GM18951 (cell line): ENCODE measurements around the gene PHF11.
"Not testable (repeated sequence)": the region's sequence is repeated elsewhere in the genome, so short reads cannot be mapped to it uniquely, and the experiment has no call there.

ENCODE experiments used
- POLR2A ChIP-seq: IDR thresholded peaks from 4 replicates; pipeline ENCODE4 v1.6.1; 2011; ENCODE audit warnings: mild to moderate bottlenecking; ENCODE audit not compliant: insufficient read length, insufficient read depth; ENCODE audit errors: extremely low read depth
- in situ Hi-C: fragments of 300-500 bp; cut with MboI; formaldehyde crosslinking; loops from one replicate; pipeline ENCODE4 v1.12.0; 2022; ENCODE audit warnings: low sequenced_read_pairs, mixed read lengths, inconsistent platforms; ENCODE audit not compliant: unreplicated experiment

The PHF11 gene

DNA sequence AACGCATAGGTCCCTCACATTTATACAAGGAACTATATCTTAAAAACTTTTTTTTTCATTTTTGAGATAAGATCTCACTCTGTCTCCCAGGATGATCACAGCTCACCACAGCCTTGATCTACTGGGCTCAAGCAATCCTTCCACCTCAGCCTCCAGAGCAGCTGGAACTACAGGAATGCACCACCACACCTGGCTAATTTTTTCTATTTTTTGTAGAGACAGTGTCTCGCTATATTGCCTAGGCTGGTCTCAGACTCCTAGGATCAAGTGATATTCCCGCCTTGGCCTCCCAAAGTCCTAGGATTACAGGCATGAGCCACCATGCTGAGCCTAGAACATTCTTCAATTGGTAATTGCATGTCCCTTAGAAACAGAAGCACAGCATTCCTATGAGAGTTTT lies 47.9 kb downstream of the PHF11 start:
- no peak for TF ChIP-seq POLR2A
- in situ Hi-C loops, result no loop called here

DNA sequence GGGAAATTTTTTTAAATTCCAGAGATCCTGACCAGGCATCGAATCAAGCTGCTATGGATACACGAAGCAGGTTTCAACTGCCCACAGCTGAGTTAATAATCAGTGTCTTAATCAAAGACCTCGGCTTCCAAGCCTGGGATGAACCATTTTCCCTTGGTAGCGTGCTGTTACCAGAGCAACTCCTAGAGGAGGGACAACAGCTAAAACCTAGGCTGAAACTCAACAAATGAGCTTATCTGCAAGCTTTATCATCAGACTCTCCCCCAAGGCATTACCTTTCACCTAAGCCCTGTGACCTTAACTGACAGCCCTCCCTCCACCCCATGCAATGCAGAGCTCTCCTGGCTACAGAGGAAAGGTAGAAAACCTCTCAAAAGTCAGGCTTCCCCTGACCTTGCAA lies 49.9 kb downstream of the PHF11 start:
- no peak for TF ChIP-seq POLR2A
- in situ Hi-C loops, result no loop called here

GRCh38 chr13:49546561-49546960 lies 50.8 kb downstream of the PHF11 start:
- TF ChIP-seq POLR2A, result no peak
- in situ Hi-C loops, result no loop called here

DNA sequence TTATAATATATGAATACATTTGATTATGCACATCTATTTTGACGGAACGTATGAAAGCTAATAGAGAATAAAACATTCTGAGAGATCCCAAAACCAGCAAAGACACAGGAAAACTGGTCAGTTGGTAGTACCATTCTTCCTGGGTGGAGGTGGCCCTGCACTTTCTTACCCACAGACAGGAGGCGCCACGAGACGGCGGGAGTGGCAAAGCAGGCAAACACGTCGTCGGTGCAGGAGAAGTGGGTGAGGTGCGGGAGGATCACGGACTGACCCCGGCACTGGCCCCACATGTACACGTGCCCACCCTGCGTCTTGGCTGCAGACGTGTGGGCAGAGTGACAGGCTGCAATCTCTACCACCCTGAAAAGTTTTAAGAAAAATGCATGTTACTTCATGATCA lies 53.5 kb downstream of the PHF11 start:
- in situ Hi-C loops, result no loop called here
- no peak for TF ChIP-seq POLR2A

GRCh38 chr13:49550942-49551644 lies 55.3 kb downstream of the PHF11 start:
- no peak for TF ChIP-seq POLR2A
- in situ Hi-C loops, result no loop called here

DNA sequence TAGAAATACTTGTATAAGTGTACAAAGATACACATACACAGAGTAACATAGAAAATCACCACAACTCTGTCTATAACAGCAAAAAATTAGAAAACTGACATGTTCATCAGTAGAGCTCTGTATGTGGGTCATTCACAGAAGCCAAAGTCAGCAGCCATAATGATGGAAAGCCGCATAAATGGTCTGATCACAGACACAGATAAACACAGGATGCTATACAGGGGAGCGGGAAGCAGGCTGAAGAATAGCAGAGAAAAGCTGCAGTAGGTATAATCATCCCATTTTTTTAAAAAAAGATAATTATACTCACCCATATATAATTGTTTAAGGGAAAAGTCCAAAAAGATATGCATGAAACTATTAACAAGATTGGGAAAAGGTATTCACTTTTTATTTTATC lies 58.1 kb downstream of the PHF11 start:
- in situ Hi-C loops, result no loop called here
- no peak for TF ChIP-seq POLR2A

GRCh38 chr13:49554387-49554786 lies 58.6 kb downstream of the PHF11 start:
- in situ Hi-C loops, result no loop called here
- TF ChIP-seq POLR2A, result no peak

GRCh38 chr13:49559006-49559405 lies 63.3 kb downstream of the PHF11 start:
- in situ Hi-C loops, result no loop called here
- no peak for TF ChIP-seq POLR2A

- in situ Hi-C loops, result no loop called here
- no peak for TF ChIP-seq POLR2A
Observed at GRCh38 chr13:49560270-49561061, 64.7 kb downstream of the PHF11 start.

DNA sequence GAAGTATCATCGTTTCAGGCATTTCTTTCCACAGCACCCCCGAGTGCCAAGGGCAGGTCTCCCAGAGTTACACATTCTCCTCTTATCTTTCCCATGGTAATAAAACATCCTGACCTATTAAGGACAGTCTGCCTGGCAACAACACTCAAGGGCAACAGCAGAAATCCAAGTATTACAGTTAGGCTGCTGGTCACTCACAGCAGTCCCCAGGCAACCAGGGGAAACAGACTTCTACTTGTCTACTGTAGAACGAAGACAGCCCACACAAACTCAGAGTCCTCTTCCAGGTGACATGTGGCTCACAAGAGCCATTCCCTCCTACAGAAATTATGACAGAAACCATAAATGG lies 65.3 kb downstream of the PHF11 start:
- TF ChIP-seq POLR2A, result no peak
- in situ Hi-C loops, result no loop called here

DNA sequence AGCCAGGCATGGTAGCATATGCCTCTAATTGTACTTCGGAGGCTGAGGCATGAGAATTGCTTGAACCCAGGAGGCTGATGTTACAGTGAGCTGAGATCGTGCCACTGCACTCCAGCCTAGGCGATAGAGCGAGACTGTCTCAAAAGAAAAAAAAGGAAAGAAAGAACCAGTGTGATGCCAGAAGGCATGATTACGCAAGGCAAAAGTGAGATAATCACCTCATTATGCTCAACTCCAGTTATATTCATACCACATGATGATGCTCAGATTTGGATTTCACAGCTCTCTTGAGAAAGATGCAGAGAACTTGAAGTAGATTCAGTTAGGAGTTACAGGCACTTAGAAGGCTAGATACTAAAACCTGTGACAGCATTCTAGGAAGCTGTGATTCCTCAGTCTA lies 67.8 kb downstream of the PHF11 start:
- TF ChIP-seq POLR2A, result no peak
- in situ Hi-C loops, result no loop called here

DNA sequence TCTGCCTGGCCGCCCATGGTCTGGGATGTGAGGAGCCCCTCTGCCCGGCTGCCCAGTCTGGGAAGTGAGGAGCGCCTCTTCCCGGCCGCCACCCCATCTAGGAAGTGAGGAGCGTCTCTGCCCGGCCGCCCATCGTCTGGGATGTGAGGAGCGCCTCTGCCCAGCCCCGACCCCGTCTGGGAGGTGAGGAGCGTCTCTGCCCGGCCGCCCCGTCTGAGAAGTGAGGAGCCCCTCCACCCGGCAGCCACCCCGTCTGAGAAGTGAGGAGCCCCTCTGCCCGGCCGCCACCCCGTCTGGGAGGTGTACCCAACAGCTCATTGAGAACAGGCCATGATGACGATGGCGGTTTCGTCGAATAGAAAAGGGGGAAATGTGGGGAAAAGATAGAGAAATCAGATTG lies 69.7 kb downstream of the PHF11 start:
- in situ Hi-C loops, result not testable (repeated sequence)

DNA sequence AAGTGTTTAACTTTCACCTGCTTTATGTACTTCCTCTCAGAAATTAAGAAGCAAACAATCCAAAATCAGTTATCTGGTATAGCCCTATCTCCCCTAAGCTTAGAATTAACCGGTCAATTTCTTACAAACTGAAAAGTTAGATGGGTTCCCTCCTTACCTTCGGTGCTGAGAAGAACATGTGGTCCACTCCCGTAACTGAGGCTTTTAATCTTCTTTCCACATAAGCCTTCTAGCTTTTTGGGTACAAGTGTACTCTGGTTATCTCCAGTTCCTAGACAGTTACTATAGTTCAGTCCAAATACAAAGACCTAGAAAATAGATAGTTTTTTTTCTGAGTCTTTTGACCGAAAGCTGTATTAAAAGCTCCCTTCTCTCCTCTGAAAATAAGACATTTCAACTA lies 70.7 kb downstream of the PHF11 start:
- in situ Hi-C loops, result no loop called here
- no peak for TF ChIP-seq POLR2A

GRCh38 chr13:49567491-49567890 lies 71.7 kb downstream of the PHF11 start:
- in situ Hi-C loops, result no loop called here
- TF ChIP-seq POLR2A, result no peak

DNA sequence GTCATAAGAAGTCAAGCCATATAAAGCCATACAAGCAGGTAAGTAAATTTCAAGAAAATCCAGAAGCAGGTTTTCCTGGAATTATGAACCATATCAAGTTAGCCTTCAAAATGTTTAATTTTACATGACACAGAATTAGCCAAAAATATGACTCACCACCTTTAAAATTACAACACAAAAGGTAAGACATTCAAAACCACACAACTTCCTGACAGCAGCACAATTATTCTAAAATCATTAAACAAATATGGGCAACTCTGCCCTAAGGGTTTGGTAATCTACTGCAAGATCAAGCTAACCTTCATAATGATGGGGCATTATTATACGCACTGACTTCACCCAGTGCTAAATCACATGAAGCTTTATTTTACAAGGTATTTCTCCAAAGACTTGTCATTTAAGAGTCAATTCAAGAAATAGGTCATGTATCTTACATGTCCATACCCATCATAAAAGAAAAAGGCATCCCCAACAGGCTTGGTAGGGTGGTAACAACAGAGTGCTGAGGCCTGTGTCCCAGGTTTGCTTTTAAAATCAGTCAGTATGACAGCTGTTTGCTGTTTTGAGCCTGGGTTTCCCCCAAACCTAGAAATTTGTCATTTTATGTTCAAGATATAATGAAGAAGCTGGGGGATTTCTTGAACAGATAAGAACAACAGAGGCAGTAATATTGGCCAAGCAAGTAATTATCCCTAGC lies 74.4 kb downstream of the PHF11 start:
- no peak for TF ChIP-seq POLR2A
- in situ Hi-C loops, result no loop called here
